ENCODE data around the gene PPM1L. TPM values are rescaled to one million over a fixed set of nuclear protein-coding genes. Genes with fewer than 3 reads are reported as not detected.

Gene PPM1L
- polyA plus RNA-seq, 1 donor (not counting 4 experiments of a cell fraction or from before 2014, with no cell fraction given) = 0.58 TPM

DNA sequence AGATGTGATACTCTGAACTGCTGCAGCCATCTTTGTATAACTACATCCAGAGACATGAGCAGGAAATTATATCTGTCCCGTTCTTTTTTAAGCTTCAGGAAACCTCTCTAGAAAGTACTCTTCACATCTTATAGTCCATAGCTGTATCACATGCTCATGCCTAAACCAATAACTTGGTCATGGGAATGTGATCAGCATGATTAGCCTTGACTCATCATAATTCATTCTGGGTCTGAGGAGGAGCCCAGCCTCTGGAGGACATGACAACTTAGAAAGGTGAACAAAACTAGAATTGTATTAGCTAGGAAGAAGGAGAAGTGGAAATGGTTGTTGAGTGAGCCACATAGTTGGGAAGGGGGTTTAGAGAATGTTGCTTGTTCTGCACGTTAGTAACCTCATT, 12.9 kb downstream of the PPM1L start:
- Histone ChIP-seq H3K9ac (ENCODE audit: control insufficient read depth, extremely low read depth, insufficient read depth, low read length) (no peak overlapping the region), H3K27ac (ENCODE audit: control insufficient read depth, insufficient read depth, low read length) (no peak overlapping the region), H3K27me3 (ENCODE audit: control insufficient read depth, extremely low read depth, insufficient read depth, low read length) (no peaks in the 10 kb centered on the region), H2AFZ (ENCODE audit: control insufficient read depth, low read length) (no peak overlapping the region), H3K9me1 (ENCODE audit: control insufficient read depth, extremely low read depth, insufficient read depth, low read length) (no peaks in the 10 kb centered on the region), H3K4me2 (ENCODE audit: control insufficient read depth, extremely low read depth, insufficient read depth, low read depth, low read length) (no peak overlapping the region), H4K20me1 (ENCODE audit: control insufficient read depth, extremely low read depth, insufficient read depth, low read length) (no peaks in the 10 kb centered on the region), H3K9me3 (ENCODE audit: control insufficient read depth, low read depth, low read length) (no peaks in the 10 kb centered on the region), H3K36me3 (ENCODE audit: control insufficient read depth in 2 of 2, extremely low read depth in 1 of 2, insufficient read depth in 2 of 2, low read length in 2 of 2) (no peaks in the 10 kb centered on the region), H3K4me3 (ENCODE audit: control insufficient read depth in 2 of 3, extremely low read depth in 1 of 3, insufficient read depth in 2 of 3, low read depth in 1 of 3, low read length in 3 of 3) (no peak overlapping the region), H3K4me1 (ENCODE audit: control insufficient read depth, extremely low read depth, insufficient read depth, low read length) (no peaks in the 10 kb centered on the region), H3K79me2 (ENCODE audit: control insufficient read depth, insufficient read depth, low read length) (no peaks in the 10 kb centered on the region)
- FAIRE-seq = no peak
- dilution Hi-C loops (cut with MboI; ENCODE audit: extremely low pct_ligation_motif_present, low sequenced_read_pairs) = no loop called here
- TF ChIP-seq EZH2 (IDR thresholded peaks at IDR 0.05; ENCODE audit: low read length) = no peak
- TF ChIP-seq CTCF (optimal IDR thresholded peaks at IDR 0.05 in 1 of 3, IDR thresholded peaks at IDR 0.05 in 1 of 3, conservative IDR thresholded peaks at IDR 0.05 in 1 of 3; ENCODE audit: extremely low read depth in 1 of 3, insufficient read depth in 2 of 3, low read length in 3 of 3) = no peak
- no peak for DNase-seq (ENCODE audit: low read depth, low spot score)

- Histone ChIP-seq H3K9me3 (ENCODE audit: control insufficient read depth, low read depth, low read length) (no peaks in the 10 kb centered on the region), H3K9ac (ENCODE audit: control insufficient read depth, extremely low read depth, insufficient read depth, low read length) (no peak overlapping the region), H3K27ac (ENCODE audit: control insufficient read depth, insufficient read depth, low read length) (no peak overlapping the region), H3K4me3 (ENCODE audit: control insufficient read depth in 2 of 3, extremely low read depth in 1 of 3, insufficient read depth in 2 of 3, low read depth in 1 of 3, low read length in 3 of 3) (no peak overlapping the region), H2AFZ (ENCODE audit: control insufficient read depth, low read length) (no peak overlapping the region), H3K4me1 (ENCODE audit: control insufficient read depth, extremely low read depth, insufficient read depth, low read length) (no peaks in the 10 kb centered on the region), H3K9me1 (ENCODE audit: control insufficient read depth, extremely low read depth, insufficient read depth, low read length) (no peaks in the 10 kb centered on the region), H3K79me2 (ENCODE audit: control insufficient read depth, insufficient read depth, low read length) (no peaks in the 10 kb centered on the region), H3K27me3 (ENCODE audit: control insufficient read depth, extremely low read depth, insufficient read depth, low read length) (no peaks in the 10 kb centered on the region), H4K20me1 (ENCODE audit: control insufficient read depth, extremely low read depth, insufficient read depth, low read length) (no peaks in the 10 kb centered on the region), H3K4me2 (ENCODE audit: control insufficient read depth, extremely low read depth, insufficient read depth, low read depth, low read length) (no peak overlapping the region), H3K36me3 (ENCODE audit: control insufficient read depth in 2 of 2, extremely low read depth in 1 of 2, insufficient read depth in 2 of 2, low read length in 2 of 2) (no peaks in the 10 kb centered on the region)
- no peak for FAIRE-seq
- dilution Hi-C loops (cut with MboI; ENCODE audit: extremely low pct_ligation_motif_present, low sequenced_read_pairs) = no loop called here
- DNase-seq (ENCODE audit: low read depth, low spot score) = no peak
- TF ChIP-seq EZH2 (IDR thresholded peaks at IDR 0.05; ENCODE audit: low read length) (no peak), CTCF (optimal IDR thresholded peaks at IDR 0.05 in 1 of 3, IDR thresholded peaks at IDR 0.05 in 1 of 3, conservative IDR thresholded peaks at IDR 0.05 in 1 of 3; ENCODE audit: extremely low read depth in 1 of 3, insufficient read depth in 2 of 3, low read length in 3 of 3) (no peak)
These were observed 15.9 kb downstream of the PPM1L start for GRCh38 chr3:160771811-160772459.

Data from keratinocyte (primary cell).